Right atrium auricular region (tissue), 2 donors: ENCODE measurements around the gene ZNF408. TPM values are rescaled to one million over a fixed set of nuclear protein-coding genes. Genes with fewer than 3 reads are reported as not detected.

ENCODE experiments used
- DNase-seq: peaks from one replicate; pipeline ENCODE4 v3.0.0-alpha.2; 2019; ENCODE audit warnings: low spot score
- H3K27ac ChIP-seq, 2 donors: fragments of 200-600 bp; sonication (generic); 1 replicate in 1 of 2; 2 replicates in 1 of 2; pipeline ENCODE4 v1.5.1; 2016 to 2019
- H3K27me3 ChIP-seq, 2 donors: fragments of 200-600 bp; sonication (generic); one replicate each; pipeline versions ENCODE4 v1.5.1 to v1.6.0; 2017 to 2019
- H3K36me3 ChIP-seq: fragments of 200-600 bp; sonication (generic); one replicate; pipeline ENCODE4 v1.5.1; 2016
- H3K4me1 ChIP-seq, 2 donors: fragments of 200-600 bp; sonication (generic); one replicate each; pipeline versions ENCODE4 v1.5.1 to v1.6.0; 2017 to 2019
- H3K4me3 ChIP-seq, 2 donors: fragments of 200-600 bp; sonication (generic); 1 replicate in 1 of 2; 2 replicates in 1 of 2; pipeline ENCODE4 v1.5.1; 2017 to 2019; ENCODE audit warnings: mild to moderate bottlenecking in 1 of 2, moderate library complexity in 1 of 2
- H3K9me3 ChIP-seq, 2 donors: fragments of 200-600 bp; sonication (generic); one replicate each; pipeline ENCODE4 v1.5.1; 2019
- CTCF ChIP-seq, 2 donors: fragments of 200-600 bp; sonication (generic); IDR thresholded peaks; one replicate each; pipeline ENCODE4 v1.5.1; 2019; ENCODE audit warnings: antibody characterized with exemption in 2 of 2
- total RNA-seq, 2 donors: library from RNA; depleted of rRNA; stranded (reverse); fragments of >200 nt; gene quantifications; one replicate each; pipeline ENCODE4 v1.1.0, GENCODE V29; 2016

ZNF408 gene
- total RNA-seq, 2 donors from 2014 or later: 6.0 to 9.6 TPM

- H3K27me3 ChIP-seq: no peaks in the 10 kb centered on the region
- no peak for TF ChIP-seq CTCF (IDR thresholded peaks at IDR 0.05)
- peak overlapping the region; percentile 94 to 96 for H3K27ac ChIP-seq
- no peak for DNase-seq
- H3K9me3 ChIP-seq: no peaks in the 10 kb centered on the region
- peaks cover 0 to 69% of the 10 kb centered on the region in 2 donors for H3K4me1 ChIP-seq
- H3K4me3 ChIP-seq: no peak overlapping the region
- H3K36me3 ChIP-seq: peaks cover 42% of the 10 kb centered on the region
Measured at GRCh38 chr11:46695345-46696211, 5.3 kb upstream of the ZNF408 start.

- Histone ChIP-seq H3K27ac (peak overlapping the region; percentile 94 to 96), H3K4me1 (peaks cover 0 to 70% of the 10 kb centered on the region in 2 donors), H3K9me3 (no peaks in the 10 kb centered on the region), H3K4me3 (no peak overlapping the region), H3K27me3 (no peaks in the 10 kb centered on the region), H3K36me3 (peaks cover 39% of the 10 kb centered on the region)
- DNase-seq: no peak
- TF ChIP-seq CTCF (IDR thresholded peaks at IDR 0.05): peak in 1 of 2 donors; percentile 14
Measured at GRCh38 chr11:46696212-46696558, 4.6 kb upstream of the ZNF408 start.

- no peak for DNase-seq
Measured at GRCh38 chr11:46697303-46697702, 3.5 kb upstream of the ZNF408 start.

GRCh38 chr11:46697723-46698122 lies 3.1 kb upstream of the ZNF408 start:
- H3K4me1 ChIP-seq: peaks cover 0 to 85% of the 10 kb centered on the region in 2 donors
- no peak overlapping the region for H3K4me3 ChIP-seq

More at GRCh38 chr11:46697303-46697702, 3.5 kb upstream of the ZNF408 start:
- H3K27me3 ChIP-seq: no peaks in the 10 kb centered on the region
- H3K4me3 ChIP-seq: no peak overlapping the region
- H3K27ac ChIP-seq: peak overlapping the region; percentile 94 to 96
- no peaks in the 10 kb centered on the region for H3K9me3 ChIP-seq
- no peak for TF ChIP-seq CTCF (IDR thresholded peaks at IDR 0.05)
- peaks cover 36% of the 10 kb centered on the region for H3K36me3 ChIP-seq
- H3K4me1 ChIP-seq: peaks cover 0 to 81% of the 10 kb centered on the region in 2 donors

GRCh38 chr11:46698597-46698996 lies 2.2 kb upstream of the ZNF408 start:
- no peak for TF ChIP-seq CTCF (IDR thresholded peaks at IDR 0.05)
- H3K27ac ChIP-seq: peak overlapping the region; percentile 94 to 96
- H3K36me3 ChIP-seq: peaks cover 39% of the 10 kb centered on the region
- no peak for DNase-seq
- no peaks in the 10 kb centered on the region for H3K27me3 ChIP-seq
- H3K4me1 ChIP-seq: peaks cover 0 to 84% of the 10 kb centered on the region in 2 donors
- no peak overlapping the region for H3K4me3 ChIP-seq
- H3K9me3 ChIP-seq: no peaks in the 10 kb centered on the region

More at GRCh38 chr11:46697723-46698122, 3.1 kb upstream of the ZNF408 start:
- no peak for TF ChIP-seq CTCF (IDR thresholded peaks at IDR 0.05)
- Histone ChIP-seq H3K27me3 (no peaks in the 10 kb centered on the region), H3K9me3 (no peaks in the 10 kb centered on the region), H3K27ac (peak overlapping the region; percentile 94 to 96), H3K36me3 (peaks cover 37% of the 10 kb centered on the region)
- DNase-seq: no peak
